Activated T-helper 1 cell treated with anti-CD3 and anti-CD28 coated beads, Interleukin-12 subunit alpha, Interleukin-12 subunit beta, Interleukin-2, Interleukin-4 antibody, amounts not matched to agents 30 ng/mL and 10 ng/mL and 1 ng/mL, durations not matched to agents 14 hours and 24 hours and 36 hours (primary cell): Measurements from ENCODE around the gene ITPKB. TPM values are rescaled to one million over a fixed set of nuclear protein-coding genes. Genes with fewer than 3 reads are reported as not detected.

Experiments
- DNase-seq: peaks from one replicate; pipeline ENCODE4 v3.0.0; 2021; ENCODE audit warnings: low spot score
- H3K27ac Mint-ChIP-seq: one replicate; pipeline ENCODE4 v1.8.0; 2021; ENCODE audit warnings: mild to moderate bottlenecking, mixed read lengths
- H3K27me3 Mint-ChIP-seq: one replicate; pipeline ENCODE4 v1.8.0; 2022; ENCODE audit warnings: mild to moderate bottlenecking, moderate library complexity, mixed read lengths; ENCODE audit not compliant: insufficient read depth
- H3K36me3 Mint-ChIP-seq: one replicate; pipeline ENCODE4 v1.8.0; 2021; ENCODE audit warnings: low read depth, mixed read lengths
- H3K4me1 Mint-ChIP-seq: one replicate; pipeline ENCODE4 v1.8.0; 2021; ENCODE audit warnings: low read depth, mixed read lengths
- H3K4me3 Mint-ChIP-seq: one replicate; pipeline ENCODE4 v1.8.0; 2021; ENCODE audit warnings: mild to moderate bottlenecking, moderate library complexity, mixed read lengths
- H3K9me3 Mint-ChIP-seq: one replicate; pipeline ENCODE4 v1.8.0; 2021; ENCODE audit warnings: mixed read lengths
- intact Hi-C: fragments of 100-400 bp; cut with micrococcal nuclease; formaldehyde crosslinking; loops from one replicate; pipeline ENCODE4 v1.15.1; 2024
- total RNA-seq: library from RNA; stranded (reverse); gene quantifications from 2 replicates; pipeline ENCODE4 v1.2.3, GENCODE V29; 2022

The ITPKB gene
- total RNA-seq, 1 donor from 2014 or later: 38.5 TPM

- Mint-ChIP-seq H3K9me3 (no peaks in the 10 kb centered on the region), H3K4me1 (peaks cover 61% of the 10 kb centered on the region), H3K27ac (peak overlapping the region; percentile 30), H3K36me3 (peaks cover 37% of the 10 kb centered on the region), H3K4me3 (no peak overlapping the region), H3K27me3 (no peaks in the 10 kb centered on the region)
- intact Hi-C loops: no loop called here
- no peak for DNase-seq
Measured at GRCh38 chr1:226671277-226671676, 67.8 kb downstream of the ITPKB start.

GRCh38 chr1:226670073-226670472, 69.0 kb downstream of the ITPKB start:
- Mint-ChIP-seq H3K36me3 (peaks cover 40% of the 10 kb centered on the region), H3K9me3 (no peaks in the 10 kb centered on the region), H3K27ac (no peak overlapping the region), H3K4me1 (peaks cover 56% of the 10 kb centered on the region), H3K27me3 (no peaks in the 10 kb centered on the region), H3K4me3 (no peak overlapping the region)
- no peak for DNase-seq
- intact Hi-C loops: no loop called here

GRCh38 chr1:226668173-226668560, 70.9 kb downstream of the ITPKB start:
- Mint-ChIP-seq H3K9me3 (no peaks in the 10 kb centered on the region), H3K4me1 (peaks cover 59% of the 10 kb centered on the region), H3K27ac (no peak overlapping the region), H3K4me3 (no peak overlapping the region), H3K36me3 (peaks cover 37% of the 10 kb centered on the region), H3K27me3 (no peaks in the 10 kb centered on the region)
- no peak for DNase-seq
- intact Hi-C loops: no loop called here

GRCh38 chr1:226666692-226667091, 72.4 kb downstream of the ITPKB start:
- Mint-ChIP-seq H3K9me3 (no peaks in the 10 kb centered on the region), H3K4me3 (no peak overlapping the region), H3K4me1 (peaks cover 63% of the 10 kb centered on the region), H3K27ac (peak overlapping the region; percentile 30), H3K36me3 (peaks cover 31% of the 10 kb centered on the region), H3K27me3 (no peaks in the 10 kb centered on the region)
- intact Hi-C loops: no loop called here
- no peak for DNase-seq

GRCh38 chr1:226666164-226666506, 72.9 kb downstream of the ITPKB start:
- Mint-ChIP-seq H3K27me3 (no peaks in the 10 kb centered on the region), H3K27ac (no peak overlapping the region), H3K4me3 (no peak overlapping the region), H3K36me3 (peaks cover 27% of the 10 kb centered on the region), H3K4me1 (peaks cover 63% of the 10 kb centered on the region), H3K9me3 (no peaks in the 10 kb centered on the region)
- intact Hi-C loops: no loop called here
- no peak for DNase-seq

GRCh38 chr1:226665505-226666163, 73.4 kb downstream of the ITPKB start:
- peaks cover 64% of the 10 kb centered on the region for H3K4me1 Mint-ChIP-seq
- H3K9me3 Mint-ChIP-seq: no peaks in the 10 kb centered on the region
- no peaks in the 10 kb centered on the region for H3K27me3 Mint-ChIP-seq
- no peak for DNase-seq
- no peak overlapping the region for H3K4me3 Mint-ChIP-seq
- H3K36me3 Mint-ChIP-seq: peaks cover 28% of the 10 kb centered on the region
- no peak overlapping the region for H3K27ac Mint-ChIP-seq
- intact Hi-C loops: no loop called here

- DNase-seq: no peak
- Mint-ChIP-seq H3K36me3 (peaks cover 28% of the 10 kb centered on the region), H3K27ac (no peak overlapping the region), H3K27me3 (no peaks in the 10 kb centered on the region), H3K4me1 (peaks cover 72% of the 10 kb centered on the region), H3K4me3 (no peak overlapping the region), H3K9me3 (no peaks in the 10 kb centered on the region)
- intact Hi-C loops: no loop called here
Measured at GRCh38 chr1:226664413-226665101, 74.5 kb downstream of the ITPKB start.

GRCh38 chr1:226663327-226663704, 75.8 kb downstream of the ITPKB start:
- Mint-ChIP-seq H3K4me3 (peak overlapping the region; percentile 58), H3K27ac (peak overlapping the region; percentile 86), H3K4me1 (peaks cover 72% of the 10 kb centered on the region), H3K9me3 (no peaks in the 10 kb centered on the region), H3K36me3 (peaks cover 26% of the 10 kb centered on the region), H3K27me3 (no peaks in the 10 kb centered on the region)
- no peak for DNase-seq
- intact Hi-C loops: loop anchor here (1.0 to 2.0 kb wide), 11 partner anchors 10 to 277 kb away; partner anchors contain the start of genes COQ8A and ITPKB

GRCh38 chr1:226662642-226663326, 76.3 kb downstream of the ITPKB start:
- intact Hi-C loops: loop anchor here (1.0 to 2.0 kb wide), 11 partner anchors 9 to 278 kb away; partner anchors contain the start of genes COQ8A and ITPKB
- peaks cover 27% of the 10 kb centered on the region for H3K36me3 Mint-ChIP-seq

GRCh38 chr1:226661965-226662364, 77.1 kb downstream of the ITPKB start:
- Mint-ChIP-seq H3K4me1 (peaks cover 72% of the 10 kb centered on the region), H3K9me3 (no peaks in the 10 kb centered on the region), H3K4me3 (peak overlapping the region; percentile 45), H3K36me3 (peaks cover 26% of the 10 kb centered on the region), H3K27me3 (no peaks in the 10 kb centered on the region), H3K27ac (peak overlapping the region; percentile 86)
- no peak for DNase-seq
- intact Hi-C loops: loop anchor here (2.0 kb wide), 1 partner anchor 27 kb away; no protein-coding TSS in a partner anchor

More at GRCh38 chr1:226662642-226663326, 76.3 kb downstream of the ITPKB start:
- H3K9me3 Mint-ChIP-seq: no peaks in the 10 kb centered on the region
- peak overlapping the region; percentile 86 for H3K27ac Mint-ChIP-seq
- H3K4me1 Mint-ChIP-seq: peaks cover 77% of the 10 kb centered on the region
- H3K27me3 Mint-ChIP-seq: no peaks in the 10 kb centered on the region
- peak; percentile 78 for DNase-seq
- H3K4me3 Mint-ChIP-seq: peak overlapping the region; percentile 58

GRCh38 chr1:226661271-226661670, 77.8 kb downstream of the ITPKB start:
- H3K27ac Mint-ChIP-seq: no peak overlapping the region

GRCh38 chr1:226660410-226661182, 78.5 kb downstream of the ITPKB start:
- Mint-ChIP-seq H3K9me3 (no peaks in the 10 kb centered on the region), H3K27ac (peak overlapping the region; percentile 35), H3K36me3 (peaks cover 20% of the 10 kb centered on the region), H3K4me3 (peak overlapping the region; percentile 48), H3K4me1 (peaks cover 62% of the 10 kb centered on the region), H3K27me3 (no peaks in the 10 kb centered on the region)
- intact Hi-C loops: no loop called here
- DNase-seq: no peak

More at GRCh38 chr1:226661271-226661670, 77.8 kb downstream of the ITPKB start:
- peaks cover 20% of the 10 kb centered on the region for H3K36me3 Mint-ChIP-seq
- DNase-seq: no peak
- peaks cover 65% of the 10 kb centered on the region for H3K4me1 Mint-ChIP-seq
- H3K4me3 Mint-ChIP-seq: peak overlapping the region; percentile 15
- no peaks in the 10 kb centered on the region for H3K27me3 Mint-ChIP-seq
- intact Hi-C loops: no loop called here
- no peaks in the 10 kb centered on the region for H3K9me3 Mint-ChIP-seq
